Epithelial cell of proximal tubule (primary cell): ENCODE data around the gene C1orf210. TPM values are rescaled to one million over a fixed set of nuclear protein-coding genes. Genes with fewer than 3 reads are reported as not detected.

ENCODE experiments used
- DNase-seq: peaks from one replicate; pipeline ENCODE4 v3.0.0-alpha.2; 2011; ENCODE audit warnings: low read depth
- H3K4me3 ChIP-seq: 2 replicates; pipeline ENCODE4 v1.5.1; 2011; ENCODE audit warnings: low read depth, mild to moderate bottlenecking, low read length
- total RNA-seq: library from RNA; depleted of rRNA; stranded (reverse); fragments of >200 nt; gene quantifications from 2 replicates; pipeline ENCODE4 v1.2.3, GENCODE V29; 2015
- TF ChIP-seq, protein P1 (sequence below): conservative IDR thresholded peaks from 2 replicates; pipeline ENCODE4 v1.5.1; 2012; ENCODE audit warnings: low read depth, mild to moderate bottlenecking, low read length

C1orf210 gene
- total RNA-seq, 1 donor from 2014 or later: 0.29 TPM

DNA sequence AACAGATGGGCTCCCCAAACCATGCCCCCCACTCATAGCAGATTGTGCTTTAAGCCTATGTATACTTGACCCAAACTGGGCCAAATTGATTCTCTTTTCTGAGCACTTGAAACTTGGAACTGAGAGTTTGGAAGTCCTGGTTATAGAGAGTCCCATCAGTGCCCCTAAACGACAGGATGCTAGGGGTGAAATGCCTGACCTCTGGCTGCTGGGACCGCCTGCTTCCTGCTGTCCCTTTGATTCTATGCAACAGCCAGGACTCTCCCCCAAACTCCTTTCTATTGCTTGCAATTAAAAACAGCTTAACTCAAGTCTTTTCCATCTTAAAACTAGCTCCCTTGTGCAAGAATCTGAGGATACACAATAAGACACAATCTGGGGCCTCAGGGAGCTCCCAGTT is 4.7 kb downstream of the C1orf210 start:
- TF ChIP-seq, protein P1, sequence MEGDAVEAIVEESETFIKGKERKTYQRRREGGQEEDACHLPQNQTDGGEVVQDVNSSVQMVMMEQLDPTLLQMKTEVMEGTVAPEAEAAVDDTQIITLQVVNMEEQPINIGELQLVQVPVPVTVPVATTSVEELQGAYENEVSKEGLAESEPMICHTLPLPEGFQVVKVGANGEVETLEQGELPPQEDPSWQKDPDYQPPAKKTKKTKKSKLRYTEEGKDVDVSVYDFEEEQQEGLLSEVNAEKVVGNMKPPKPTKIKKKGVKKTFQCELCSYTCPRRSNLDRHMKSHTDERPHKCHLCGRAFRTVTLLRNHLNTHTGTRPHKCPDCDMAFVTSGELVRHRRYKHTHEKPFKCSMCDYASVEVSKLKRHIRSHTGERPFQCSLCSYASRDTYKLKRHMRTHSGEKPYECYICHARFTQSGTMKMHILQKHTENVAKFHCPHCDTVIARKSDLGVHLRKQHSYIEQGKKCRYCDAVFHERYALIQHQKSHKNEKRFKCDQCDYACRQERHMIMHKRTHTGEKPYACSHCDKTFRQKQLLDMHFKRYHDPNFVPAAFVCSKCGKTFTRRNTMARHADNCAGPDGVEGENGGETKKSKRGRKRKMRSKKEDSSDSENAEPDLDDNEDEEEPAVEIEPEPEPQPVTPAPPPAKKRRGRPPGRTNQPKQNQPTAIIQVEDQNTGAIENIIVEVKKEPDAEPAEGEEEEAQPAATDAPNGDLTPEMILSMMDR: no peak
- DNase-seq: no peak
- H3K4me3 ChIP-seq: no peak overlapping the region

DNA sequence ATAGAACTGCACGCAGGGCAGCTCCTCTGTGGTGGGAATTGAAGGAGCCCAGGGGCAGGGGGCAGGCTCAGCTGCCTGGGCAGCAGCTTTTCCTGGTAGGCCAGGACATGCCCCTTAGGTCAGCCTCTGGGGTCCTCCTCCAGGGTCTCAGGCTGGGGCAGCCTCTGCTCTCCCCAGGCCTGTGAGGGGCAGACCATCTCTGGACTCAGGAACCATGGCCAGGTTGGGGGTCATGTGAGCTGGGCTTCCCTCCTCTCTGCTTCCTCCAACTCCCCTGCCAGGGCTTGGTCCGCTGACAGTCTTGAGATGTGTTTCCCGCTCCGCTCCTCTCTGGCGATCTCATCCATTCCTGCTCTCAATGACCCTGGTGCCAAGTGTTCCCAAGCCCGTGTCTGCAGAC is 5.7 kb downstream of the C1orf210 start:
- no peak overlapping the region for H3K4me3 ChIP-seq
- TF ChIP-seq, protein P1: no peak
- no peak for DNase-seq

DNA sequence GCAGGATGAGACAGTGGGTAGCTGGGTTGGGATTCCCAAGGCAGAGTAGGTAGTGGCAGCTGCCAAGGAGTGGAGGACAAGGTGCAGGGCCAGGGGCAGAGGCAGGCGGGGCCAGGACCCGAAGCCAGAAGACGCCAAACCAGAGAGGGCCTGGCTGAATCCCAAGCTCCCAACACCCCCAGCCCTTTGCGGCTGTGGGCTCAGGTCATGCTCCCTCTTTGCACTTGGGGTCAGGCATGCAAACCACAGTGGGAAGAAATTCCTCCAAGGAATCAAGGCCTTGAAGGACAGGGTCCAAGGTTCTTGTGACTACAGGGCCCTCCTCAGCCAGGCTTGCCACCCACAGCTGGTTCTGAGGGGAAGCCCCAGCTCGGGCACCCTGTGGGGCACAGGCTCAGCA is 6.2 kb downstream of the C1orf210 start:
- H3K4me3 ChIP-seq: no peak overlapping the region
- TF ChIP-seq, protein P1: no peak
- DNase-seq: no peak

DNA sequence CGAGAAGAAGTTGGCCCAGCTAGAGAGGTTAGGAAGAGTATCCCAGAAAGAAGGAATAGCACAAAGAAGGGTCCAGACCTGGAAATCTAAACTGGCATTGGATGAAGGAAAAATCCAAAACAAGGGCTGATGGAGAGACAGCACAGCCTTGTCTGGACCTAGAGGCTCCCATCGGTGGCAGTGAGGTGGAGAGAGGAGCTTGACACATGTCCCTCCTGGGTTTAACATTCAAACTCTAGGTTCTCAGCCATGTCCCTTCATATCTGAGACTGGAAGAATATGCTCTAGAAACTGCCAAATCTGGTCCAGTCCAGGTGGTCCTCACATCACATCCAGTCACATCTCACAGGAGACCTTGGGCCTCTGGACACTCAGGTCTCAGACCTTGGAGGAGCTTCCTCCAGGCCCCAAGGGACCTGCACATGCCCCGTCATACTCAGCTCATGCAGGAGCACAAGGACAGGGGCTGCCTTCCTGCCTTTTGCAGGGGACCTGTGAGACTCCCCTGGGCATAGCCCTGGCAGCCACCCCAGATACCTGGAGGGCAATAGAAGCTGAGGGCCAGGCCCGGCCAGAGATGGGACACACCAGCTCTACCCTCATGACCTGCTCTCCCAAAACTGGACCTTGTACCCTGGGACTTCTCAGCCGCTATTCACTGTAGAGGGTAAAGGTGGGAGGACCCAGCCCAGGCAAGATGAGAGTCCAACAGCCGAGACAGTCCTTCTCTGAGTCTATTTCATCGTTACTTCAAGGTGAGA is 8.1 kb downstream of the C1orf210 start:
- TF ChIP-seq, protein P1: no peak
- no peak overlapping the region for H3K4me3 ChIP-seq
- no peak for DNase-seq

DNA sequence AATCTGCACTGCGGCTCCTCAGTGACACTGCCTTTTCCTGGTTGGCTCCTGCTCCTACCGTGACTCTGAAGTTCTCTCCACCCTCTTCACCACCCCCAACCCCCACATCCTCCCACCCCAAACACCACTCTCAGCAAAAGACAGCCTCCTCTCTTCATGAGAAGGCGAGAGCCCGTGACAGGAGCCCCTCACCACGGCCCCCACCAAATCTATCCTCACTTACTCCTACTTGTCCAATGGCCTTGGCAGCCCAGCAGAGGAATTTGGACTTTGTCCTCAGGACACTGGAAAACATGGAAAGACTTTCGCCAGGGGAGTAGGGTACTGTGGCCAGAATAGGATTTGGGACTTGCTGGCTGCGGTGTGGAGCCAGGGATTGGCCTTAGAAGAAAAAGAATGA is 8.7 kb downstream of the C1orf210 start:
- DNase-seq: no peak
- TF ChIP-seq, protein P1: no peak
- H3K4me3 ChIP-seq: no peak overlapping the region

DNA sequence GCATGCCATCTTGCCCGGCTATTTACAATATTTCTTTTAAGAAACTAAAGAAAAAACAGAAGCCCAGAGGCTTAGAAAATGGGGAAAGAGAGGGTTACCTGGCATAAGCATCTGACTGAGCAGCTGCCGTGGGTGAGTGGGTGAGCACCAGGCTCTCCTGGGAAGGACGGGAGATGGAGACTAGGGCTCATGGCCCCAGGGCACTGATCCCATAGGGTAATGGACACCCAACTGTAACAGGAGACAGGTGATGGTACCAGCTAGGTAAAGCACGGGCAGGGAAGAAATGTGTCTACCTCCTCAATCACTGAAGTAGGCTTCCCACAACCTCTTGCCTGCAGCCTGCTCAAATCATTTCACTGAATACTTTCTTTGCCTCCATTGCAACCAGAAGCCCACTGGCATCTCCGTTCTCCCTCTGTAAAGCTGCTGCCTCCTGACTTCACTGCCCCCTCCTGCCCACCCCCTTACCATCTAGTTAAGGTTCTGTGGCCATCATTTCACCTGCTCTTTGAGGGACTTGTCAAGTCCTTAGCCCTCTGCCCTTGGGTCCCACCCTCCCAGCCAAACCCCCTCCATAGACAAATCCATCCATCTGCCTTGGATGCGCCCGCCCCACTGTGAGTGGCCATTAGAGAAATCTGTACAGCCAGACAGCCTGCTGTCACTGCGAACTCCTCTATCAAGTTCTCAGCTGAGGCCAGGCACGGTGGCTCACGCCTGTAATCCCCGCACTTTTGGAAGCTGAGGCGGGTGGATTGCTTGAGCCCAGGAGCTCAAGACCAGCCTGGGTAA is 9.4 kb downstream of the C1orf210 start:
- no peak for DNase-seq
- H3K4me3 ChIP-seq: no peak overlapping the region
- TF ChIP-seq, protein P1: no peak
